ENCODE measurements around the gene GDF7.

GDF7 gene

DNA sequence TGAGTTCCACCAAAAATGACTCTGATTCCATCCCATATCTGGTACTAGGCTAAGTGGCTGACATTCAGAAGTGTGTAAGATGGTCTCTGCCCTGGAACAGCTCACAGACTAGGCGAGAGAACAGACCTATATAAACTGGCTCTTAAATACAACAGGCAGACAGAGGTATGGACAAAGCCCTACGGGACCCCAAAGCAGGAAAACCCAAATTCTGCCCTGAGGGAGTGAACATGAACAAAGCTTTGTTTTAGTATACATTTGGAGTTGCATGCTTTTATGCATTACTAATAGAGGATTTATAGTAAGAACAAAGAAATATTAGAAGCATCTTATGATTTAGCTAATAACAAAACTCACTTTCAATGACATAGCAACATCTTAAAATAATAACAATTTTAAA is 25.1 kb downstream of the GDF7 start:
- TF ChIP-seq, protein P1, sequence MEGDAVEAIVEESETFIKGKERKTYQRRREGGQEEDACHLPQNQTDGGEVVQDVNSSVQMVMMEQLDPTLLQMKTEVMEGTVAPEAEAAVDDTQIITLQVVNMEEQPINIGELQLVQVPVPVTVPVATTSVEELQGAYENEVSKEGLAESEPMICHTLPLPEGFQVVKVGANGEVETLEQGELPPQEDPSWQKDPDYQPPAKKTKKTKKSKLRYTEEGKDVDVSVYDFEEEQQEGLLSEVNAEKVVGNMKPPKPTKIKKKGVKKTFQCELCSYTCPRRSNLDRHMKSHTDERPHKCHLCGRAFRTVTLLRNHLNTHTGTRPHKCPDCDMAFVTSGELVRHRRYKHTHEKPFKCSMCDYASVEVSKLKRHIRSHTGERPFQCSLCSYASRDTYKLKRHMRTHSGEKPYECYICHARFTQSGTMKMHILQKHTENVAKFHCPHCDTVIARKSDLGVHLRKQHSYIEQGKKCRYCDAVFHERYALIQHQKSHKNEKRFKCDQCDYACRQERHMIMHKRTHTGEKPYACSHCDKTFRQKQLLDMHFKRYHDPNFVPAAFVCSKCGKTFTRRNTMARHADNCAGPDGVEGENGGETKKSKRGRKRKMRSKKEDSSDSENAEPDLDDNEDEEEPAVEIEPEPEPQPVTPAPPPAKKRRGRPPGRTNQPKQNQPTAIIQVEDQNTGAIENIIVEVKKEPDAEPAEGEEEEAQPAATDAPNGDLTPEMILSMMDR (IDR thresholded peaks at IDR 0.05; ENCODE audit: borderline replicate concordance, insufficient read depth, low read depth, low read length), result no peak
- no peak overlapping the region for H3K4me3 ChIP-seq (ENCODE audit: low read depth, low read length)

DNA sequence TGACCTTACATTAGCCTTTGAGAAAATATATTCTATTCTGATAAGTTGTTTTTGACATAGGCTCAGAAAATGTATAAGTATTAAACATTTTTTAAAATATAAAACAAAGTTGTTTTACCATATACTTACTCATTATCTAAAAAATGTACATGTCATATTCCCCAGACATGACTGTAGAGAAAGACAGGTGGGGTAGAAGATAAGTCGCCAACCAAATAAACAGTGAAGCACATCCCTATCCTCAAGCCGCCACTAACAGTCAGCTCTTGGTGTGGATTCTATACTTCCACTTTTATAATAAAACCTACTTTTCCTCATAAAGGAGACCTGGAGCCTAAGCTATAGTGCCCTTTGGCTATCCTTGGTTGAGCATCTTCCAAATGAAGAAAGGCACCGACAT is 26.4 kb downstream of the GDF7 start:
- H3K4me3 ChIP-seq (ENCODE audit: low read depth, low read length), result no peak overlapping the region
- TF ChIP-seq, protein P1 (IDR thresholded peaks at IDR 0.05; ENCODE audit: borderline replicate concordance, insufficient read depth, low read depth, low read length), result no peak

DNA sequence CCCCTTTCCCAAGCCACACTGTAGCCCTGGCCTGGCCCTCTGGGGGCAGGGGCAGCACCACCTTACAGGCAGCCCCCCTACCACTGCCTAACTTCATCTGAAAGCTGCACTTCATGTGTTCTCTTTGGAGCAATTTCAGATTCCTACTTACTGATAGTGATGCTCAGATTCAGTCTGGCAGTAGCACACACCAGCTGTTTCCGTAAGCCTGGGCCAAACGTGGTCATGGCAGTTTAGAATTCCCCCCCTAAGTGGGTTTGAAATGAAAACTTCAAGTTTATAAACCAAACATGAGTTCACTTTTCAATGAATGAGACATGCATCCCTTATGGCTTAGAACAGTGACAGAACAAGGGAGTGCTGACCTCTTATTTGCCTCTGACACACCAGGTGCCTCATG is 29.4 kb downstream of the GDF7 start:
- TF ChIP-seq, protein P1 (IDR thresholded peaks at IDR 0.05; ENCODE audit: borderline replicate concordance, insufficient read depth, low read depth, low read length), result no peak
- H3K4me3 ChIP-seq (ENCODE audit: low read depth, low read length), result no peak overlapping the region

DNA sequence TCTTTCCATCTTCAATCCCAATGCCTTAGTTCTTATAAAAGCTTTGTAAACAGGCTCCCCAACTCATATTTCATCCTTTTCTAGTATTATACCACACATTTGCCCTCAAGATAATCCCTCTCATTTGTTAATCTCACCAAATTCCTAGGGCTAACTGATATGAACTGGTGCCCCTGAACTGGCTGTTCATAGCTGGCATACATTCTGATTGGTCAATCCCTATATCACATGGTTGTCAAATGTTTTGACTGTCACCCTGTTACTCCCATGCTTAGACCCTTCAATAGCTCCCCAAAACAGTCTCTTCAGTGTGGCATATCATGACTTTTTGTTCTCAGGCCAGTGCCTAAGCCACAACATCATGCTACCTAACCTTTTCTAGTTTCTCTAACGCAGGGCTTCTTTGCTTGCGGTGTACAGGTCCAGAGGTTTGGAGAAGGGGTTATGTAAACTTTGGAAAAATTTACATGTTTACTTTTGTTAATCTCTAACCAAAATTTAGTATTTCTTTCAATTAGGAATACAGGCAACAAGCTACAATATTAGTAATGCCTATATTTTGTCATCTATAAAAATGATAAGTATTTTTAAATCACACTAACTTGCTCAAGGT is 30.5 kb downstream of the GDF7 start:
- TF ChIP-seq, protein P1 (IDR thresholded peaks at IDR 0.05; ENCODE audit: borderline replicate concordance, insufficient read depth, low read depth, low read length), result no peak
- H3K4me3 ChIP-seq (ENCODE audit: low read depth, low read length), result no peak overlapping the region

DNA sequence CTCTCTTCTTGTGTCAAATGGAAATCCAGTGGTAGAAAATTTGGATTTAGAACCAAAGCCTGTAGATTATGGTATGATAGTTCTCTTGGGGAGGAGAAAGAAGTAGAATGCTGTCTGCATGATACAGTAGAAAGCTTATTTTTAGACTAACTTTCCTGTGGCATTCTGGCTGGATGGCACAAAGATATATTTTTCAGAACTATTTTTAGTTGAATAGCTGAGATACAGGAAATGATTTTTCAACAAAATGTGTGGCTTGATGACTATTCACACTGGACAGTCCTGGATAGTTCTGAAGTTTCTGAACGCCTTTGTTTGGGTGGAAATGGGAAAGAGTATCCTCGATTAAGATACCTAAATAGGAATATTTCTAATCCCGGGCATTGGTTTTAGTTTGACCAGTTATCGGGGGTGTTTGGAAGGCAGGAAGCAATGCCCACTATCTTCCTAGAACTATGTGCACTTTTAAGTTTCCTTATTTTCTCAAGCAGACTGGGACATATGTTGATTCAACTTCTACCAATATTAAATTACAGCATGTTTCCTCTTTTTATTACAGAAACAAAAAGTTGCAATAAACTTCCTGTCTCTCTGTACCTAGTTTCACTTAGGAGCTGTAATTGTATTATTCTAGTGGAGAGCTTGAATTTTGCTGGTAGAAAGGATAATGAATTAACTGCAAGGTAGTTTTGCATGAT is 32.1 kb downstream of the GDF7 start:
- TF ChIP-seq, protein P1 (IDR thresholded peaks at IDR 0.05; ENCODE audit: borderline replicate concordance, insufficient read depth, low read depth, low read length), result no peak
- no peak overlapping the region for H3K4me3 ChIP-seq (ENCODE audit: low read depth, low read length)

DNA sequence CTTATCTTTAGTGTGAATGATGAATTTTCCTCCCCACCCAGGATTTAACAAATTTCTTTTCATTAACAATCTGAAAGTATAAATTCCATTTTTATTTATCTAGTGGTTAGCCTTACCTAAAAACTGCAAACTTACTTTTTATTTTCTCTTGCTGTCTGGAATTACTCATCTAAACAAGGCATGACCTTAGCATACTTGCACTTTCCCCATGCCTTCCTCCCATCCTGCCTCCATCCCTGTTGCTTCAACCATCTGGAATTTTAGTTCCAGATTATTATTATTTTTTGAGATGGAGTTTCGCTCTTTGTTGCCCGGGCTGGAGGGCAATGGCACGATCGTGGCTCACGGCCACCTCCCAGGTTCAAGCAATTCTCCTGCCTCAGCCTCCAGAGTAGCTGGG is 35.6 kb downstream of the GDF7 start:
- H3K4me3 ChIP-seq (ENCODE audit: low read depth, low read length), result no peak overlapping the region
- TF ChIP-seq, protein P1 (IDR thresholded peaks at IDR 0.05; ENCODE audit: borderline replicate concordance, insufficient read depth, low read depth, low read length), result no peak

DNA sequence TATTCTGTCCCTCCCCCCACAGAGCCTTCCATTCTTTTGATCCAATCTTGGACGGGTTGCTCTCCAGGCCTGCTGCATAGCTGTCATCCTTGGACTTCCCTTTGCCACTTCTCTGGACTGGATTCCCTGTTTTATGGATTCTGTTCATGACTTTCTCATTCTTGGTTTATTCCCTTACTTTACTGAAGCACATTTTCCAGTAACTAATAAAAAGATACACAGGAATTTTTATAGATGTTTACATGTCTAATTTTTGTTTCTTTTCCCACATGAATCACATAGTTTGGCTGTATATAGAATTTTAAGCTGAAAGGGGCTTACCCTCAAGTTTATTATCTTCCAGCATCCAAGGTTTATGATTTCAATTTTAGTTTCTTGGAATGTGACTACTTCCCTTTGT is 37.9 kb downstream of the GDF7 start:
- no peak overlapping the region for H3K4me3 ChIP-seq (ENCODE audit: low read depth, low read length)
- TF ChIP-seq, protein P1 (IDR thresholded peaks at IDR 0.05; ENCODE audit: borderline replicate concordance, insufficient read depth, low read depth, low read length), result no peak
